Body of pancreas (tissue), 4 donors: ENCODE results near the gene DLGAP1.

Experiments
- CTCF ChIP-seq, 7 experiments: fragments of 450-650 bp in 4 of 7; fragments of 200-600 bp in 3 of 7; sonication (generic) in 3 of 7; IDR thresholded peaks; one replicate each; pipeline ENCODE4 v1.5.1; 2016 to 2019; ENCODE audit warnings: antibody characterized with exemption in 7 of 7
- POLR2A ChIP-seq, 3 donors: fragments of 450-650 bp; IDR thresholded peaks; one replicate each; pipeline ENCODE4 v1.6.1; 2016; ENCODE audit warnings: antibody characterized with exemption in 3 of 3, mild to moderate bottlenecking in 2 of 3

GRCh38 chr18:3848316-3848715, 606.8 kb downstream of the DLGAP1 start:
- TF ChIP-seq CTCF (IDR thresholded peaks at IDR 0.05) = no peak
- no peak for TF ChIP-seq POLR2A (IDR thresholded peaks at IDR 0.05)
